M059J (cell line): ENCODE results near the gene OTX2. TPM values are rescaled to one million over a fixed set of nuclear protein-coding genes. Genes with fewer than 3 reads are reported as not detected.

ENCODE experiments used
- DNase-seq: peaks from one replicate; pipeline ENCODE4 v3.0.0-alpha.2; 2012; ENCODE audit warnings: low read depth
- total RNA-seq: library from RNA; depleted of rRNA; stranded (reverse); fragments of >200 nt; shearing (Covaris generic); gene quantifications from 2 replicates; pipeline ENCODE4 v1.2.3, GENCODE V29; 2014; rRNA removed

OTX2 gene
- total RNA-seq, 1 experiment from 2014 or later: not detected

DNA sequence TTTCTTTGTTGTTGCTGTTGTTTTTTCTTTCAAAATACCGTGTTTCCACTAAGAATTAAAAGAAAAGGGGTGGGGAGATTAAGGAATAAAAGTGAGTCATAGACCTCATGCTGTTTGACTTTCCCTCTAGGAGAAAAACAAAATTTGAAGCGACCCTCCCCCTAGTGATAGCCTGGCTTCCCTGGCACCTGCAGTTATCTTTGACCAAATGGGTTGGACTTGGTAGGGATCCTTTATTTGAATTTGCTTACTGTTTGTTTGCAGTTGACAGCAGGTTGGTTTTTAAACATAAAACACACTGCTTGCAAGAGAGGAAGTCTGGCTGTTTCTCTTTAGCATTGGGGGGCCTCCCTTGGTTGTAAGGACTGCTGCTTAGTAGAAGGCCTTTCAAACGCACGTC is 14.0 kb downstream of the OTX2 start:
- DNase-seq: no peak

DNA sequence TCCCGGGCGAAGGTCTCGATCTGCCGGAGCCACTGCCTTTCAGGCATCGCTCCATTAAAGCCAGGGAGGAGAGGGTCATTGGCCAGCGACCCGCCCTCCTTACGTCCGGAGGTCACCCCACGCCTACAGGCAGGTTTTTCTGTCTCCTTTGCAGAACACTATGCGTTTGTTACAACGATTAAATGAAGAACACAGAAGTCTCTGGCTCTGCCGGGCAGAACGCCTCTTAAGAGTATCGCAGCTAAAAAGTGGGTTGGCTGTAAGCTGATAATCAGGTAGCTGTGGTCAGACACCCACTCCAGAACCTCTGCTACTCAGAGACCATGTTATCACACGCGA is 15.0 kb downstream of the OTX2 start:
- DNase-seq: no peak

DNA sequence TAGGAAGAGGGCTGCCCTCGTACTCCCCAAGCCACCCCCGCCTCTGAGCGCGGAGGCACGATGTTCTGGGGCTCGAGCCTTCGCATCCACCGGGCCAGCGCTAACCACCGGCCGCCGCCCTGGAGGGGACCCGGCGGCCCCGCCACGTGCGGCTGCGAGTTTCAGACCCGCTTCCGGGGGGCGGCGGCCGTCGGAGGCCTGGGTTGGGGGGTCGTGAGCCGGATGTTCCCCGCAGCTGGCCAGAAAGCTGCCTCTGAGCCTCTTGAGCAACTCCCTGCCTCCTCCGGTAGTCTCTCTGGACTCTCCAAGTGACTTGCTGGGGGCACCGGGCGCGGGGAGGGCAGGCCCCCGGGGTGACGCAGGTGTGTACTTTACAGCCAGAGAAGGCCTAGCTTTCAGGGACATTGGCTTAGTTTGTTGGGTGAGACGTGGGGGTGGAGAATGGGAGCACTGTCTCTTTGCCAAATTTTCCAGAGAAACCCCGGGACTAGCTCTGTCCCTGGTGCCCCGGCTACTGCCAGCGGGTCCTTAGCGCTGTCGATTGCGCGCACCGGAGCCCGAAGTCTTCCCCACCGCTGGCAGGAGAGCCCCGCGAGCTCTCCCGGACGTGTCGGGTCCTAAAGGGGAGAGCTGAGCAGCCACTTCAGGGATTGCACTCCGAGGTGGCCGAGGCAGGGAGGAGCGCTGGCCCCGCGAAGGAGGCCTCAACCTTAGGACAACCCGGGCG is 15.6 kb downstream of the OTX2 start:
- no peak for DNase-seq

GRCh38 chr14:56794088-56794556 is 16.2 kb downstream of the OTX2 start:
- no peak for DNase-seq

- no peak for DNase-seq
Observed at GRCh38 chr14:56789955-56790354, 20.3 kb downstream of the OTX2 start.

DNA sequence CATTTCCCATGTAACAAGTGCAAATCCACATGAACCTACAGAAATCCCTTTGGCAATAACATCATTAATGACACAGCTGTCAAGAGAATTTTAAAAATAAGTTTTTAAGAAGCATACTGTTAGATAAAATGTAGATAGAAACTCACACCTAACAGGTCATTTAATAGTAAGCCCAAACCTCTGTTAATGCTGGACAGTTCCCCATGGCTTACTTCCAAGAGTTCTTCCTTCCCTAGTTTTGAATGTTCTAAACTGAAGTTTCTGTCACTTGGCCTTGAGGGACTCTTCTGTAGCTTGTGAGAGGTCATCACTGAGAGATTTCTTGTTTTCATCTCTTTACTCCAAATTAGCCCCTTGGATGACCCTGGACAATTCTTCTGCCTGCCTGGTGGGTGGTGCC is 22.7 kb downstream of the OTX2 start:
- DNase-seq: no peak

DNA sequence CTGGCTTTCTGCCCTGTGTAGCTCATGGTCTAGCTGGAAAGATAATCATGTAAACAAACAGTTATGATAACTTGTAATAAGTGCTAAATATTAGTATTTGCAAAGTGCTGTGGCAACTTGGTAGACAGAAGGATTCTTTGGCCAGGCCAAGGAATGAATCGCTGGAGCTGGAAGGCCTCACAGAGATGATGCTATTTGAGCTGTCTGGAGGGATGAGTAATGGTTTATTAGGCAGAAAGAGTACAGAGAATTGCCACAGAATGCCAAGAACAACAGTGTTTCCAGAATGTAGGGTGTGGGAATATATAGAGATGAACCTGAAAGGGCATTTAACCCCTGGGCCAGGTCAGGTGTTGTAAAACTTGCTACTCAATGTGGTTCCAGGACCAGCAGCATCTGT is 27.6 kb downstream of the OTX2 start:
- no peak for DNase-seq

- no peak for DNase-seq
Observed at GRCh38 chr14:56774503-56774902, 35.8 kb downstream of the OTX2 start.

- no peak for DNase-seq
Observed at GRCh38 chr14:56770512-56770911, 39.8 kb downstream of the OTX2 start.

- peak; percentile 8 for DNase-seq
Observed at GRCh38 chr14:56760164-56760914, 49.9 kb downstream of the OTX2 start.

- DNase-seq: no peak
Observed at GRCh38 chr14:56759633-56760032, 50.6 kb downstream of the OTX2 start.

DNA sequence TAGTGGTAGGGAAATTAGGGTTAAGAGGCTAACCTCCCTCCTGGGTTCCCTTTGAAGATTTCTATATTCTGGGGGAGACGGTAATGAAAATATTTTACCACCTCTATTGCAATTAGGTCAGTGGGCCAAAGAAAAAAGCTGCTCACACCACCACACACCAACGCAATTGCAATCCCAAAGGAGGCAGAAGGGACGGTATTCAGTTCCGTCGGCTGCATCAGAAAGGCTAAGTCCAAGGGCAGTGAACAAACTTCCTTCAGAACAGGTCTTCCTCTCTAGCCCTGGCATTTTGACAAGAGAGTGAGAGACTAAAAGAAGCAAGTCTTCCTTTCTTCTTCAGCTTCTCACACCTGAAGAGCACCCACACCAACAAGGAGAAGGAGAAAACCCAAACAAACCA is 51.2 kb downstream of the OTX2 start:
- DNase-seq: no peak

DNA sequence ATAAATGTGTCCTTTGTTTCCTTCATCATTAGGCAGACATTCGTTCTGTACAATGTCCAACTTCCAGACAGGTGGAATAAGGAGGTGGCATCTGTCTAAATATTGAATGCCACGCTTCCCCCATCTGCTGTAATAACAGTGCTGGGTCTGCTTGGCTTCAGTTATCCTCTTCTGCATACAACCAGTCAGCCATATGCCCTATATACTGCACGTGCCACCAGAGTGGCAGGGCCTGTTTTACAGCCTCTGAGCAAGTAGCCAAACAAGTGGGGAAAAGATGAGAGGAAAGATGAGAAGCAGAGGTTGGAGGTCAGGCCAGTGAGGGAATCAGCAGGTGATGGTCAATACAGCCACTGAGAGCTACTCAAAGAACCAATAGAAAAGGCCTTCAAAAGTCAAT is 55.4 kb downstream of the OTX2 start:
- no peak for DNase-seq

GRCh38 chr14:56753396-56753795 is 56.9 kb downstream of the OTX2 start:
- DNase-seq: no peak

DNA sequence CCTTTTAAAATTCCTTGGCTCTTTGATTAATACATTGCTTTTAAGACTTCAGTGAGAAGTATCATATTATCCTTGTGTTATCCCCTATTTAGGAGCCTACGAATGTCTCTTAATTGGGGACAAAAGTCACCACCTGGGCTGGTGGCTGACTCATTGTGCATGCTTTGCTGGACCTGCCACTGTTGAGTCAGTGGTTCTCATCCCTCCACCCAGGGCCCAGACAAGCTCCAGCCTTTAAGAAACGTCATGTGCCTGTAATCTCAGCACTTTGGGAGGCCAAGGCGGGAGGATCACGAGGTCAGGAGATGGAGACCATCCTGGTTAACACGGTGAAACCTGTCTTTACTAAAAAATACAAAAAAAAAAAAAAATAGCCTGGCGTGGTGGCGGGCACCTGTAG is 57.9 kb downstream of the OTX2 start:
- DNase-seq: no peak

DNA sequence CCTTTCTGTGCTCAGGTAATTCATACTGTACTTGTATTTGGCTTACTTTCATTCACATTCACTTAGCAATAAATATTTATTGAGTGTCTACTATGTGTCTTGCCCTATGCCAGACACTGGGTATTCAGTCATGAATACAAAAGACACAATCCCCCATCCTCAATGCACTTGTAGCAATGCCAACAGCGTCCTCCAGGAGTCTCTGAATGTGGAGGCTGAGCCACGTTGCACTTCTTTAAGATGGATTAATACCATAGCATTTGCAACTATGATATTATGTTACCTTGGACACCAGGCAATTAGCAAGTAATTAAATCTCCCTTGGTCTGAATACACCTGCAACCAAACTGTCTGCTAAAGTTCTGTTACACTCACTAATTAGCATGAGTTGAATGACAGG is 58.8 kb downstream of the OTX2 start:
- DNase-seq: no peak

Other genes starting within 250 kb of the OTX2 start
- 10.4 and 13.6 TPM in 2 replicates for gene TMEM260, start 230.7 kb downstream of the OTX2 start, total RNA-seq